A204.1 (cell line): ENCODE results near the gene RFTN2.
"Not testable (repeated sequence)": the region's sequence is repeated elsewhere in the genome, so short reads cannot be mapped to it uniquely, and the experiment has no call there.

Experiments used
- FAIRE-seq: peaks from 2 replicates; lab custom pipeline; 2012; peaks lifted over from hg19 to GRCh38; lab: Jason Lieb, UNC

The RFTN2 gene

GRCh38 chr2:197674060-197674459 is 1.3 kb downstream of the RFTN2 start:
- peak; percentile 21 for FAIRE-seq

- no peak for FAIRE-seq
These were observed 1.8 kb downstream of the RFTN2 start for GRCh38 chr2:197673606-197674005.

- FAIRE-seq: no peak
These were observed 2.3 kb downstream of the RFTN2 start for GRCh38 chr2:197673106-197673505.

GRCh38 chr2:197672371-197672893 is 3.0 kb downstream of the RFTN2 start:
- no peak for FAIRE-seq

- FAIRE-seq: no peak
These were observed 6.3 kb downstream of the RFTN2 start for GRCh38 chr2:197669077-197669476.

- no peak for FAIRE-seq
These were observed 7.1 kb downstream of the RFTN2 start for GRCh38 chr2:197668296-197668695.

- FAIRE-seq: no peak
These were observed 9.1 kb downstream of the RFTN2 start for GRCh38 chr2:197666277-197666676.

- FAIRE-seq: no peak
These were observed 13.8 kb downstream of the RFTN2 start for GRCh38 chr2:197661626-197662025.

- no peak for FAIRE-seq
These were observed 17.8 kb downstream of the RFTN2 start for GRCh38 chr2:197657562-197657961.

GRCh38 chr2:197647961-197648690 is 27.3 kb downstream of the RFTN2 start:
- FAIRE-seq: no peak

- no peak for FAIRE-seq
These were observed 33.7 kb downstream of the RFTN2 start for GRCh38 chr2:197641666-197642065.

- not testable (repeated sequence) for FAIRE-seq
These were observed 34.7 kb downstream of the RFTN2 start for GRCh38 chr2:197640571-197641122.

GRCh38 chr2:197633109-197633657 is 42.2 kb downstream of the RFTN2 start:
- no peak for FAIRE-seq

GRCh38 chr2:197628043-197628500 is 47.3 kb downstream of the RFTN2 start:
- FAIRE-seq: no peak

GRCh38 chr2:197626965-197627625 is 48.3 kb downstream of the RFTN2 start:
- no peak for FAIRE-seq

GRCh38 chr2:197620133-197620532 is 55.3 kb downstream of the RFTN2 start:
- FAIRE-seq: no peak

- FAIRE-seq: no peak
These were observed 60.3 kb downstream of the RFTN2 start for GRCh38 chr2:197615016-197615652.

- FAIRE-seq: no peak
These were observed 60.9 kb downstream of the RFTN2 start for GRCh38 chr2:197614532-197614931.

GRCh38 chr2:197613509-197613987 is 61.8 kb downstream of the RFTN2 start:
- no peak for FAIRE-seq

GRCh38 chr2:197606180-197606579 is 69.2 kb downstream of the RFTN2 start:
- FAIRE-seq: no peak

- no peak for FAIRE-seq
These were observed 71.1 kb downstream of the RFTN2 start for GRCh38 chr2:197604117-197604860.

GRCh38 chr2:197601726-197602125 is 73.7 kb downstream of the RFTN2 start:
- no peak for FAIRE-seq
